ENCODE measurements around the gene CDKL5. TPM values are rescaled to one million over a fixed set of nuclear protein-coding genes. Genes with fewer than 3 reads are reported as not detected.

The CDKL5 gene
- total RNA-seq, 2 experiments from 2014 or later = 1.2 to 1.5 TPM

GRCh38 chrX:18461431-18461830 lies 36.0 kb downstream of the CDKL5 start:
- no peak overlapping the region for H3K27ac Mint-ChIP-seq
- no peak overlapping the region for H3K4me3 Mint-ChIP-seq
- CTCF ChIA-PET = no interaction called here
- intact Hi-C loops (cut with DNase I, micrococcal nuclease) = no loop called here
- no peaks in the 10 kb centered on the region for H3K27me3 Mint-ChIP-seq
- H3K36me3 Mint-ChIP-seq (ENCODE audit: low read depth) = no peaks in the 10 kb centered on the region
- DNase-seq (no peak), ATAC-seq (no peak)
- no peaks in the 10 kb centered on the region for H3K4me1 Mint-ChIP-seq
- H3K9me3 Mint-ChIP-seq (ENCODE audit: low read depth) = no peaks in the 10 kb centered on the region
- POLR2A ChIA-PET = no interaction called here

DNA sequence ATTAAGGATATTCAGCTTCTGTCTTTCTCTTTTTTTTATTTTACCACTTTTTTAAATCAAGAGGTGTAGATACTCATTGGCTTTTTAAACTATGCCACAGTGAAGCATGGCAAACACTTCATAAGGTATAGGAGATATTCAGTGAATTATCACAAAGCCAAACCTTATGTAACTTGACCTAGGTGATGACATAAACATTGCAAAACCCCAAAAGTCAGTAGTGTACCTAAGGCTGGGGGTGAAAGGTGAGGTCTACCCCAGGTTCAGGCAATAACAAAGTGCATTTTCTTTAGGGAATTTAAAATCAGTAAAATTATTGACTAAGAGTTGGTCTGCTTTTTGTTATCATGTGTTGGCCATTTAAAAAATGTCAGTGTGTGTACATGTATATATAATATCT lies 39.1 kb downstream of the CDKL5 start:
- H3K36me3 Mint-ChIP-seq (ENCODE audit: low read depth) = no peaks in the 10 kb centered on the region

DNA sequence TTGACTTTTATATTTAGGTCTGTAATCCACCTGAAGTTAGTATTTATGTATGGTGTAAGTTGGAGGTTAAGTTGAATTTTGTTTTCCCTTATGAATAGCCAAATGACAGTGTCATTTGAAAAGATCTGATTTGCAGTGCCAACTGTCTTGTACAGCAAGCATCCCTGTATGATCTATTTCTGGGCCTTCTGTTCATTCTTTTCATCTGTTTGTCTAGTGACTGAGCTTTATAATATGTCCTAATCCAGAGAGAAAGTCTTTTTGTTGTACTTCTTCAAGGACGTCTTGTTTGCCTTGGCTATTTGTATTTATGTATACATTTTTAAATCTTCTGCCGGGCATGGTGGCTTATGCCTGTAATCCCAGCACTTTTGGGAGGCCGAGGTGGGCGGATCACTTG lies 39.6 kb downstream of the CDKL5 start:
- no peak for DNase-seq
- H3K4me3 Mint-ChIP-seq = no peak overlapping the region
- intact Hi-C loops (cut with DNase I, micrococcal nuclease) = no loop called here
- H3K27ac Mint-ChIP-seq = no peak overlapping the region
- no peaks in the 10 kb centered on the region for H3K4me1 Mint-ChIP-seq
- POLR2A ChIA-PET = no interaction called here
- no peak for ATAC-seq
- CTCF ChIA-PET = no interaction called here
- H3K36me3 Mint-ChIP-seq (ENCODE audit: low read depth) = no peaks in the 10 kb centered on the region
- no peaks in the 10 kb centered on the region for H3K27me3 Mint-ChIP-seq
- no peaks in the 10 kb centered on the region for H3K9me3 Mint-ChIP-seq (ENCODE audit: low read depth)

More for the DNA sequence above, 39.1 kb downstream of the CDKL5 start:
- H3K27ac Mint-ChIP-seq = no peak overlapping the region
- intact Hi-C loops (cut with DNase I, micrococcal nuclease) = no loop called here
- no peaks in the 10 kb centered on the region for H3K4me1 Mint-ChIP-seq
- no peak for ATAC-seq
- CTCF ChIA-PET = no interaction called here
- no peaks in the 10 kb centered on the region for H3K27me3 Mint-ChIP-seq
- H3K4me3 Mint-ChIP-seq = no peak overlapping the region
- no peaks in the 10 kb centered on the region for H3K9me3 Mint-ChIP-seq (ENCODE audit: low read depth)
- POLR2A ChIA-PET = no interaction called here
- no peak for DNase-seq

GRCh38 chrX:18468599-18468998 lies 43.2 kb downstream of the CDKL5 start:
- intact Hi-C loops (cut with DNase I, micrococcal nuclease) = no loop called here
- ChIA-PET POLR2A (interaction anchor here (0.6 kb wide), 1 partner anchor 906 kb away, joined by 3 read pairs; no protein-coding TSS in a partner anchor), CTCF (no interaction called here)
- no peaks in the 10 kb centered on the region for H3K9me3 Mint-ChIP-seq (ENCODE audit: low read depth)
- no peak overlapping the region for H3K27ac Mint-ChIP-seq
- no peak for DNase-seq
- H3K36me3 Mint-ChIP-seq (ENCODE audit: low read depth) = no peaks in the 10 kb centered on the region
- H3K4me3 Mint-ChIP-seq = no peak overlapping the region
- no peak for ATAC-seq
- H3K27me3 Mint-ChIP-seq = no peaks in the 10 kb centered on the region
- H3K4me1 Mint-ChIP-seq = no peaks in the 10 kb centered on the region

DNA sequence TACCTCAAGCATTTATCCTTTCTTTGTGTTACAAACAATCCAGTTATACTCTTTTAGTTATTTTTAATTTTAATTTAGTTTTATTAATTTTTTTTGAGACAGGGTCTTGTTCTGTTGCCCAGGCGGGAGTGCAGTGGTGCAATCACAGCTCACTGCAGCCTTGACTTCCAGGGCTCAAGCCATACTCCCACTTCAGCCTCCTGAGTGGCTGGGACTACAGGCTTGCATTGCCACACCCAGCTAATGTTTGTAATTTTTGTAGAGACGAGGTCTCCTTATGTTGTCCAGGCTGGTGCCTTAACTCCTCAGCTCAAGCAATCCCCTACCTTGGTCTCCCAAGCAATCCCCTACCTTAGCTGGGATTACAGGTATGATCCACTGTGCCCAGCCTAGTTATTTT lies 45.9 kb downstream of the CDKL5 start:
- H3K9me3 Mint-ChIP-seq (ENCODE audit: low read depth) = no peaks in the 10 kb centered on the region
- H3K27me3 Mint-ChIP-seq = no peaks in the 10 kb centered on the region
- ATAC-seq (no peak), DNase-seq (no peak)
- ChIA-PET CTCF (no interaction called here), POLR2A (no interaction called here)
- no peaks in the 10 kb centered on the region for H3K4me1 Mint-ChIP-seq
- no peak overlapping the region for H3K27ac Mint-ChIP-seq
- H3K36me3 Mint-ChIP-seq (ENCODE audit: low read depth) = no peaks in the 10 kb centered on the region
- H3K4me3 Mint-ChIP-seq = no peak overlapping the region
- intact Hi-C loops (cut with DNase I, micrococcal nuclease) = no loop called here

GRCh38 chrX:18490806-18491555 lies 65.6 kb downstream of the CDKL5 start:
- ATAC-seq = no peak
- H3K27me3 Mint-ChIP-seq = no peaks in the 10 kb centered on the region
- H3K4me3 Mint-ChIP-seq = no peak overlapping the region
- H3K36me3 Mint-ChIP-seq (ENCODE audit: low read depth) = no peaks in the 10 kb centered on the region
- H3K4me1 Mint-ChIP-seq = no peaks in the 10 kb centered on the region
- intact Hi-C loops (cut with DNase I, micrococcal nuclease) = no loop called here
- ChIA-PET CTCF (interaction anchor here (0.6 to 1.4 kb wide), 2 partner anchors 52 to 1143 kb away, joined by 3 to 4 read pairs; no protein-coding TSS in a partner anchor), POLR2A (no interaction called here)
- no peak for DNase-seq
- no peaks in the 10 kb centered on the region for H3K9me3 Mint-ChIP-seq (ENCODE audit: low read depth)
- H3K27ac Mint-ChIP-seq = no peak overlapping the region

- Mint-ChIP-seq H3K27me3 (no peaks in the 10 kb centered on the region), H3K9me3 (ENCODE audit: low read depth) (no peaks in the 10 kb centered on the region), H3K4me3 (no peak overlapping the region), H3K4me1 (no peaks in the 10 kb centered on the region), H3K36me3 (ENCODE audit: low read depth) (no peaks in the 10 kb centered on the region), H3K27ac (no peak overlapping the region)
- ChIA-PET POLR2A (no interaction called here), CTCF (interaction anchor here (1.4 kb wide), 1 partner anchor 51 kb away, joined by 4 read pairs; no protein-coding TSS in a partner anchor)
- ATAC-seq (no peak), DNase-seq (no peak)
- intact Hi-C loops (cut with DNase I, micrococcal nuclease) = no loop called here
Observed at GRCh38 chrX:18491587-18492340, 66.4 kb downstream of the CDKL5 start.

DNA sequence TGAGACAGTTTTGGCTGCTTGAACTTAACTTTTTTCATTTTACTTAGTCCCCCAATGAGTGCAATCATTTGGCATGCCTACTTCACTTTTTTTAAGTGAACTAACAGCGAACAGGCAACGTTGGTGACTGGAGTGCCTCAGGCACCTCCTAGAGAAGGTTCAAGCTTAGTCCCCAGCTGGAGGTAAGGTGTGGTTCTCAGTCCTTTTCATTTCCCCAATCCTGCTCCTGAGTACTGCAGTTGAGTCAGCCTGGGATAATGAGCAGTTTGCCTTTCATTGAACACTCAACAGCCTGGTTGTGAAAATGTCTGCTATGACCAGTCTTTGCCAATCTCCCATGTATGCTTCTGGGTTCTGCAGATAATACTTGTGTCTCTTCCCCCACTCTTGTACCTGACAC lies 109.5 kb downstream of the CDKL5 start:
- H3K9me3 Mint-ChIP-seq (ENCODE audit: low read depth) = no peaks in the 10 kb centered on the region
- DNase-seq (no peak), ATAC-seq (no peak)
- H3K27ac Mint-ChIP-seq = no peak overlapping the region
- peaks cover 2% of the 10 kb centered on the region for H3K36me3 Mint-ChIP-seq (ENCODE audit: low read depth)
- no peaks in the 10 kb centered on the region for H3K27me3 Mint-ChIP-seq
- intact Hi-C loops (cut with DNase I, micrococcal nuclease) = no loop called here
- H3K4me1 Mint-ChIP-seq = peaks cover 10% of the 10 kb centered on the region
- no peak overlapping the region for H3K4me3 Mint-ChIP-seq
- ChIA-PET POLR2A (no interaction called here), CTCF (no interaction called here)

DNA sequence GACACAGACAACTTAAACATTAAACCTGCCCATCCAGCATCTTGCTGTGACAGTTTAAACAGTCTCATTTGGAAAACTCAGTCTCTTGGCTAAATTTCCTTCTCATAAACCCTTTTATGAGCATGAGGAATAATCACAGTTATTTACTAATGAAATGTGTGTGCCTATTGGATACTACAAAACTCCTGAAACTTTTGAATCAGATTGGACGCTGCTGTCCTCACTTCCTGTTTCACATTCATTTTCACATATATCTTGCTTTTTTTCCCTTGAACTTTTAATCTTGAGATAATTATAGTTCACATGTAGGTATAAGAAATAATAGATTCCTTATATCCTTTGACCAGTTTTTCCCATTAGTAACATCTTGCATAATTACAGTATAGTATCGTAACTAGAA lies 111.7 kb downstream of the CDKL5 start:
- Mint-ChIP-seq H3K9me3 (ENCODE audit: low read depth) (no peaks in the 10 kb centered on the region), H3K27ac (no peak overlapping the region), H3K4me1 (peaks cover 13% of the 10 kb centered on the region), H3K4me3 (no peak overlapping the region), H3K27me3 (no peaks in the 10 kb centered on the region), H3K36me3 (ENCODE audit: low read depth) (peaks cover 6% of the 10 kb centered on the region)
- DNase-seq = no peak
- POLR2A ChIA-PET = no interaction called here
- CTCF ChIA-PET = interaction anchor here (0.6 kb wide), 1 partner anchor 32 kb away, joined by 3 read pairs; no protein-coding TSS in a partner anchor
- intact Hi-C loops (cut with DNase I, micrococcal nuclease) = no loop called here
- no peak for ATAC-seq

GRCh38 chrX:18537524-18537923 lies 112.1 kb downstream of the CDKL5 start:
- ChIA-PET CTCF (no interaction called here), POLR2A (no interaction called here)
- no peaks in the 10 kb centered on the region for H3K9me3 Mint-ChIP-seq (ENCODE audit: low read depth)
- peaks cover 13% of the 10 kb centered on the region for H3K4me1 Mint-ChIP-seq
- intact Hi-C loops (cut with DNase I, micrococcal nuclease) = no loop called here
- no peaks in the 10 kb centered on the region for H3K27me3 Mint-ChIP-seq
- H3K4me3 Mint-ChIP-seq = no peak overlapping the region
- no peak for DNase-seq
- H3K36me3 Mint-ChIP-seq (ENCODE audit: low read depth) = peaks cover 6% of the 10 kb centered on the region
- no peak overlapping the region for H3K27ac Mint-ChIP-seq
- no peak for ATAC-seq

DNA sequence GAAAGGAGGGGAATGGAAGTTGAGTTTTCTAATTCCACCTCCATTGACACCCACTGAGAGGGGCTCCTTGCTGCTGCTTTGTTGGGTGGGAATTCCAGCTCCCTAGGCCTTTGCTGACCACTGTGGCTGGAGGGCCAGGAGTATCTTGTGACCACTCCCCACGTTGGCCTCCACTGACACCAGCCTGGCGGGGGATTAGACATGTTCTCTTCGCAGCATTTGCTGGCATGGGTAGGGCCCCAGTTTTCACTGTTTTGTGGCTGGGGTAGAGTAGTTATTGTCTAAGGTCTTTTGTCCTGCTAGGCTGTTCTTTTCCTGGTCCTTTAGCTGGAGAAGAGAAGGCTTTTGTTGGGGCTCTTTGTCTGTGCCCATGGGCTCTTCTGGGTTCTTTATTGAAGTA lies 116.7 kb downstream of the CDKL5 start:
- CTCF ChIA-PET = no interaction called here
- POLR2A ChIA-PET = no interaction called here
- intact Hi-C loops (cut with DNase I, micrococcal nuclease) = no loop called here
- H3K27ac Mint-ChIP-seq = no peak overlapping the region
- H3K27me3 Mint-ChIP-seq = no peaks in the 10 kb centered on the region
- H3K9me3 Mint-ChIP-seq (ENCODE audit: low read depth) = no peaks in the 10 kb centered on the region
- DNase-seq = no peak
- peaks cover 6% of the 10 kb centered on the region for H3K36me3 Mint-ChIP-seq (ENCODE audit: low read depth)
- peaks cover 9% of the 10 kb centered on the region for H3K4me1 Mint-ChIP-seq
- no peak overlapping the region for H3K4me3 Mint-ChIP-seq
- no peak for ATAC-seq

DNA sequence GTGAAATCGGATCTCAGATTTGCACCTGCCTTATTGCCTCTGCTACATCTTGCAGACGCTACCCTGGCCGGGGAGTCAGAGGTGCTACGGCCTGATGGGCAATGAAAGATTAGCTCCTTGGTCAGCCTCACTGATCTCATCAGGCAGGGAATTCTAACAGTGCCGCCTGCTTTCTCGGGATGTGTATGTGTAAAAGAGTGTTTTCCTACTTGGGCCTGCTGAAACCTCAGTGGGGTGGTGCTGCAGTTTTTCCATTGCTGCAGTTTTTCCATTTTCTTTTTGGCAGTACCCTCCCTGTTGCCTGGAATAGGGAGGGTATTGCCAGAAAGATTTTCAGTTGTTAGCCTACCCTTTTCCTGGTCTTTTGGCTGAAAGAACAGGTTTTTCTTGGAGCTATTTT lies 117.5 kb downstream of the CDKL5 start:
- intact Hi-C loops (cut with DNase I, micrococcal nuclease) = no loop called here
- no peaks in the 10 kb centered on the region for H3K9me3 Mint-ChIP-seq (ENCODE audit: low read depth)
- POLR2A ChIA-PET = no interaction called here

More for the DNA sequence above, 117.5 kb downstream of the CDKL5 start:
- peaks cover 2% of the 10 kb centered on the region for H3K4me1 Mint-ChIP-seq
- no peak overlapping the region for H3K27ac Mint-ChIP-seq
- DNase-seq (no peak), ATAC-seq (no peak)
- H3K4me3 Mint-ChIP-seq = no peak overlapping the region
- peaks cover 6% of the 10 kb centered on the region for H3K36me3 Mint-ChIP-seq (ENCODE audit: low read depth)
- no peaks in the 10 kb centered on the region for H3K27me3 Mint-ChIP-seq
- CTCF ChIA-PET = interaction anchor here (1.0 kb wide), 1 partner anchor 51 kb away, joined by 4 read pairs; no protein-coding TSS in a partner anchor

All from activated CD4-positive, alpha-beta T cell treated with anti-CD3 and anti-CD28 coated beads for 36 hours (primary cell).